ENCODE results near the gene PHLDA1.

GRCh38 chr12:76057326-76057725 lies 25.8 kb upstream of the PHLDA1 start:
- TF ChIP-seq TCF7L2 (IDR thresholded peaks at IDR 0.05; ENCODE audit: low read depth, low read length) (no peak), POLR2AphosphoS5 (IDR thresholded peaks at IDR 0.05; ENCODE audit: low read depth, low read length) (no peak), REST (IDR thresholded peaks at IDR 0.05; ENCODE audit: insufficient read depth in 1 of 2, low read depth in 2 of 2, low read length in 1 of 2) (no peak), CTCF (IDR thresholded peaks at IDR 0.05) (no peak)

All from Panc1 (cell line).